K562 (cell line): ENCODE measurements around the gene SCIN. TPM values are rescaled to one million over a fixed set of nuclear protein-coding genes. Genes with fewer than 3 reads are reported as not detected.
A peak's percentile ranks its signal among the peaks of the same experiment; 100 is the strongest.

Experiments used
- ATAC-seq: fragments of 200-7000 bp; cut with Tn5 transposase; 3 replicates; pipeline ENCODE4 v1.9.1; 2020; ENCODE audit warnings: moderate library complexity
- BruUV-seq: library from RNA; stranded (reverse); fragments of 400-500 nt; replicated peaks from 2 replicates; lab custom pipeline; 2021; lab: Mats Ljungman, UMichigan
- CTCF ChIA-PET: fragments of 300-600 bp; formaldehyde crosslinking; extraction: SDS; loops from one replicate; lab custom pipeline; 2021; ENCODE audit warnings: low intra/inter-chr PET ratio; lab: Yijun Ruan, JAX
- POLR2A ChIA-PET: fragments of 300-600, 350-650 bp; sonication (Branson Sonifier 250); formaldehyde crosslinking; extraction: SDS; loops from one replicate; lab custom pipeline; 2021; ENCODE audit warnings: antibody characterized with exemption, inconsistent platforms; lab: Yijun Ruan, JAX
- DNase-seq, 4 experiments: peaks; one replicate each; pipeline versions ENCODE4 v3.0.0 to v3.0.0-alpha.2; 2011 to 2018; ENCODE audit warnings: low spot score in 3 of 4, mixed read lengths in 3 of 4; ENCODE audit errors: extremely low read depth in 1 of 4
- FAIRE-seq: peaks from 2 replicates; lab custom pipeline; 2011; peaks lifted over from hg19 to GRCh38; lab: Jason Lieb, UNC
- H2AFZ ChIP-seq: 2 replicates; pipeline ENCODE4 v1.6.0; 2011; ENCODE audit warnings: low read depth, low read length, control low read depth, inconsistent platforms
- H3K27ac ChIP-seq: fragments of 200-600 bp; 3 replicates; pipeline ENCODE4 v1.8.0; 2011; ENCODE audit warnings: low read depth, mild to moderate bottlenecking, control low read depth, inconsistent platforms, low read length, moderate library complexity, mixed read lengths; ENCODE audit errors: extremely low read depth
- H3K27me3 ChIP-seq, 2 experiments: fragments of 300-600 bp in 1 of 2; 2 replicates in 1 of 2; 3 replicates in 1 of 2; pipeline versions ENCODE4 v1.6.0 to v1.8.0; 2011; ENCODE audit warnings: inconsistent platforms in 2 of 2, low read length in 2 of 2, mild to moderate bottlenecking in 1 of 2, mixed read lengths in 1 of 2, moderate library complexity in 1 of 2; ENCODE audit not compliant: control insufficient read depth in 2 of 2, insufficient read depth in 2 of 2
- H3K36me3 ChIP-seq: fragments of 300-600 bp; 3 replicates; pipeline ENCODE4 v1.8.0; 2011; ENCODE audit warnings: mild to moderate bottlenecking, low read length, inconsistent platforms; ENCODE audit not compliant: control insufficient read depth, insufficient read depth
- H3K4me1 ChIP-seq, 2 experiments: fragments of 200-600 bp in 1 of 2; replicated peaks in 1 of 2; 2 replicates in 1 of 2; 3 replicates in 1 of 2; pipeline versions ENCODE4 v1.5.1 to v1.8.0; 2011; ENCODE audit warnings: inconsistent platforms in 2 of 2, low read length in 2 of 2, mild to moderate bottlenecking in 1 of 2, mixed read lengths in 1 of 2, moderate library complexity in 1 of 2; ENCODE audit not compliant: control insufficient read depth in 2 of 2, insufficient read depth in 2 of 2
- H3K4me2 ChIP-seq: 2 replicates; pipeline ENCODE4 v1.6.1; 2011; ENCODE audit warnings: low read length, control low read depth, inconsistent platforms, mixed read lengths; ENCODE audit not compliant: insufficient read depth
- H3K4me3 ChIP-seq: fragments of 200-600 bp; sonication (generic), shearing (Covaris generic); 2 replicates; pipeline ENCODE4 v1.5.1; 2016; ENCODE audit warnings: control low read depth, inconsistent platforms
- H3K79me2 ChIP-seq: fragments of 200-600 bp; 3 replicates; pipeline ENCODE4 v1.8.0; 2011; ENCODE audit warnings: low read length, inconsistent platforms; ENCODE audit not compliant: control insufficient read depth, insufficient read depth
- H3K9ac ChIP-seq, 2 experiments: 2 replicates each; pipeline versions ENCODE4 v1.6.0 to v1.6.1; 2011; ENCODE audit warnings: low read depth in 2 of 2, low read length in 2 of 2, control low read depth in 1 of 2, inconsistent platforms in 1 of 2, mild to moderate bottlenecking in 1 of 2, mixed read lengths in 1 of 2; ENCODE audit not compliant: insufficient read depth in 1 of 2
- H3K9me1 ChIP-seq: one replicate; pipeline ENCODE4 v1.6.0; 2011; ENCODE audit warnings: inconsistent platforms, mild to moderate bottlenecking, low read length, moderate library complexity; ENCODE audit not compliant: control insufficient read depth, insufficient read depth
- H3K9me3 ChIP-seq: replicated peaks from 2 replicates; pipeline ENCODE4 v1.5.1; 2011; ENCODE audit warnings: low read depth, low read length, inconsistent platforms; ENCODE audit not compliant: control insufficient read depth, insufficient read depth
- H4K20me1 ChIP-seq: replicated peaks from 2 replicates; pipeline ENCODE4 v1.6.1; 2011; ENCODE audit warnings: low read length, inconsistent platforms, mixed read lengths; ENCODE audit not compliant: control insufficient read depth, insufficient read depth
- ARID1B ChIP-seq: fragments of 450-650 bp; IDR thresholded peaks from 2 replicates; pipeline ENCODE4 v1.6.1; 2016; ENCODE audit warnings: antibody characterized with exemption, mild to moderate bottlenecking, inconsistent platforms
- ATF6 ChIP-seq: sonication (generic); formaldehyde crosslinking; IDR thresholded peaks from 2 replicates; pipeline ENCODE4 v1.4.0; 2020; ENCODE audit warnings: mild to moderate bottlenecking, missing genetic modification reagents
- CBFA2T2 ChIP-seq: fragments of 450-650 bp; conservative IDR thresholded peaks from 2 replicates; pipeline ENCODE4 v1.6.1; 2017; ENCODE audit warnings: mild to moderate bottlenecking
- CBFA2T3 ChIP-seq: fragments of 450-650 bp; IDR thresholded peaks from 2 replicates; pipeline ENCODE4 v1.6.1; 2017
- DPF2 ChIP-seq: fragments of 450-650 bp; IDR thresholded peaks from 2 replicates; pipeline ENCODE4 v1.6.1; 2016
- FOXM1 ChIP-seq, 2 experiments: fragments of 450-650 bp in 1 of 2; sonication (generic) in 1 of 2; formaldehyde crosslinking in 1 of 2; IDR thresholded peaks; 2 replicates each; pipeline versions ENCODE4 v1.6.1 to v1.9.0; 2017 to 2022; ENCODE audit warnings: low read depth in 2 of 2, mild to moderate bottlenecking in 2 of 2, missing genetic modification reagents in 1 of 2, moderate library complexity in 1 of 2
- NCOR1 ChIP-seq: fragments of 450-650 bp; IDR thresholded peaks from 2 replicates; pipeline ENCODE4 v1.6.1; 2016; ENCODE audit warnings: mild to moderate bottlenecking, moderate library complexity
- PCBP2 ChIP-seq: fragments of 200-400 bp; formaldehyde crosslinking; IDR thresholded peaks from 2 replicates; pipeline ENCODE4 v1.6.1; 2018; ENCODE audit warnings: low read length, low read depth, mild to moderate bottlenecking, moderate library complexity; ENCODE audit not compliant: poor library complexity, severe bottlenecking
- PREB ChIP-seq: sonication (generic); formaldehyde crosslinking; IDR thresholded peaks from 2 replicates; pipeline ENCODE4 v1.8.1; 2023; ENCODE audit warnings: mild to moderate bottlenecking, missing genetic modification reagents
- TAL1 ChIP-seq: fragments of 450-650 bp; IDR thresholded peaks from 2 replicates; pipeline ENCODE4 v1.6.1; 2016; ENCODE audit warnings: mild to moderate bottlenecking
- TCF3 ChIP-seq: sonication (generic); formaldehyde crosslinking; IDR thresholded peaks from 2 replicates; pipeline ENCODE4 v1.4.0; 2020; ENCODE audit warnings: mild to moderate bottlenecking, missing genetic modification reagents
- TEAD4 ChIP-seq, 2 experiments: sonication (generic) in 1 of 2; formaldehyde crosslinking in 1 of 2; IDR thresholded peaks; 2 replicates each; pipeline versions ENCODE4 v1.6.1 to v1.8.0; 2012 to 2022; ENCODE audit warnings: borderline replicate concordance in 1 of 2, inconsistent platforms in 1 of 2, low read length in 1 of 2, mild to moderate bottlenecking in 1 of 2, missing genetic modification reagents in 1 of 2
- TGIF2 ChIP-seq: sonication (generic); formaldehyde crosslinking; IDR thresholded peaks from 2 replicates; pipeline ENCODE4 v1.8.1; 2022; ENCODE audit warnings: mild to moderate bottlenecking, missing genetic modification reagents, moderate library complexity
- ZNF512 ChIP-seq: IDR thresholded peaks from 2 replicates; pipeline ENCODE4 v1.6.1; 2016; ENCODE audit warnings: missing genetic modification characterization, missing compliant biosample characterization
- WGBS: fragments of 100-300 bp; shearing (Covaris generic); methylation state at CpG from one replicate; pipeline ENCODE4 v1.1.6; 2016; ENCODE audit warnings: low coverage, mixed read lengths; ENCODE audit not compliant: insufficient coverage; ENCODE audit errors: missing lambda C conversion rate; 5-methylcytosine and 5-hydroxymethylcytosine counted together
- in situ Hi-C: fragments of 300-500 bp; cut with MboI; formaldehyde crosslinking; loops from 4 replicates; pipeline ENCODE4 v1.15.0; 2018; ENCODE audit warnings: inconsistent platforms, mixed read lengths
- intact Hi-C: fragments of 100-400 bp; cut with micrococcal nuclease; formaldehyde crosslinking; loops from 2 replicates; pipeline ENCODE4 v1.14.2; 2022
- polyA plus RNA-seq, 8 experiments: library from polyadenylated mRNA; depleted of rRNA in 4 of 8; stranded (reverse) in 5 of 8; unstranded in 3 of 8; fragments of >200 nt; fragmentation: Nextera tagmentation in 2 of 8; fragmentation: Illumina TruSeq in 1 of 8; extraction: Ambion mirVana in 2 of 8; extraction: Trizol in 1 of 8; gene quantifications; 2 replicates each; pipeline versions ENCODE4 v1.2.1 to v1.2.3, GENCODE V29; 2011 to 2014; ENCODE audit warnings: inconsistent platforms in 1 of 8, missing spikeins in 1 of 8
- total RNA-seq, 7 experiments: library from RNA; depleted of rRNA in 6 of 7; stranded (reverse); fragments of >200 nt in 6 of 7; fragmentation: Illumina TruSeq in 2 of 7; extraction: Trizol in 2 of 7; gene quantifications; 2 replicates each; pipeline versions ENCODE4 v1.2.1 to v1.2.3, GENCODE V29; 2011 to 2021; ENCODE audit warnings: low replicate concordance in 1 of 7

SCIN gene
- total and polyA plus RNA-seq, 9 of the 15 experiments (the other 6 are each of a cell fraction or from before 2014, with no cell fraction given), result 0.67 to 18.2 (median 10.6) TPM

GRCh38 chr7:12612622-12613021, 42.1 kb downstream of the SCIN start:
- TF ChIP-seq ATF6 (no peak), TAL1 (peak; percentile 38; the same call in 1 of the 2 replicates), TCF3 (CRISPR knock-in tag) (peak; percentile 34), CBFA2T2 (0 out of 2 replicates have a peak, but pooled peaks have one; percentile 17), FOXM1 (IDR thresholded peaks at IDR 0.05; ENCODE audit: low read depth) (0 out of 2 replicates have a peak, but pooled peaks have one; percentile 13), FOXM1 (CRISPR knock-in tag; IDR thresholded peaks at IDR 0.05; ENCODE audit: low read depth) (no peak), ARID1B (peak; percentile 63), NCOR1 (0 out of 2 replicates have a peak, but pooled peaks have one; percentile 8), ZNF512 (tag) (no peak), TGIF2 (no peak), TEAD4 (IDR thresholded peaks at IDR 0.05; ENCODE audit: low read length) (peak; percentile 68), TEAD4 (CRISPR knock-in tag; IDR thresholded peaks at IDR 0.05; ENCODE audit: borderline replicate concordance) (no peak), DPF2 (0 out of 2 replicates have a peak, but pooled peaks have one; percentile 39), PREB (CRISPR knock-in tag) (no peak), CBFA2T3 (peak; percentile 62), PCBP2 (no peak)
- intact Hi-C loops, result no loop called here
- ChIA-PET POLR2A (interaction anchor here (0.6 kb wide), 1 partner anchor 255 kb away, joined by 3 read pairs; no protein-coding TSS in a partner anchor), CTCF (no interaction called here)
- Histone ChIP-seq H3K4me2 (no peak overlapping the region; the same call in 1 of the 2 replicates), H3K9ac (no peak overlapping the region), H3K9me3 (no peaks in the 10 kb centered on the region), H3K27ac (no peak overlapping the region), H3K9me1 (no peaks in the 10 kb centered on the region), H3K27me3 (no peaks in the 10 kb centered on the region), H4K20me1 (no peaks in the 10 kb centered on the region), H2AFZ (peak overlapping the region; percentile 15; the same call in 1 of the 2 replicates), H3K36me3 (no peaks in the 10 kb centered on the region), H3K4me1 (peaks cover 0 to 7% of the 10 kb centered on the region in 2 experiments; a peak in 1 of 5 replicates), H3K79me2 (no peaks in the 10 kb centered on the region), H3K4me3 (no peak overlapping the region)
- WGBS, result 0% methylated on average over 2 of the region's 2 CpGs
- in situ Hi-C loops, result loop anchor here (25.0 kb wide), 1 partner anchor 550 kb away; no protein-coding TSS in a partner anchor
- no peak for ATAC-seq
- no TSS peak for BruUV-seq
- DNase-seq, result no peak
- FAIRE-seq, result peak; percentile 58
